Measurements from ENCODE around the gene UROC1.

Gene UROC1

GRCh38 chr3:126464997-126465396, 52.6 kb downstream of the UROC1 start:
- DNase-seq (ENCODE audit: low read depth in 3 of 3, low spot score in 1 of 3) = no peak

GRCh38 chr3:126464494-126464893, 53.1 kb downstream of the UROC1 start:
- DNase-seq (ENCODE audit: low read depth in 3 of 3, low spot score in 1 of 3) = no peak

- no peak for DNase-seq (ENCODE audit: low read depth in 3 of 3, low spot score in 1 of 3)
Measured at GRCh38 chr3:126464093-126464492, 53.5 kb downstream of the UROC1 start.

- DNase-seq (ENCODE audit: low read depth in 3 of 3, low spot score in 1 of 3) = no peak
Measured at GRCh38 chr3:126463521-126463920, 54.1 kb downstream of the UROC1 start.

GRCh38 chr3:126461450-126462070, 56.0 kb downstream of the UROC1 start:
- DNase-seq (ENCODE audit: low read depth in 3 of 3, low spot score in 1 of 3) = no peak

GRCh38 chr3:126460381-126460780, 57.2 kb downstream of the UROC1 start:
- no peak for DNase-seq (ENCODE audit: low read depth in 3 of 3, low spot score in 1 of 3)

- DNase-seq (ENCODE audit: low read depth in 3 of 3, low spot score in 1 of 3) = no peak
Measured at GRCh38 chr3:126459763-126460127, 57.8 kb downstream of the UROC1 start.

- DNase-seq (ENCODE audit: low read depth in 3 of 3, low spot score in 1 of 3) = no peak
Measured at GRCh38 chr3:126459111-126459762, 58.3 kb downstream of the UROC1 start.

GRCh38 chr3:126456766-126457388, 60.7 kb downstream of the UROC1 start:
- DNase-seq (ENCODE audit: low read depth in 3 of 3, low spot score in 1 of 3) = no peak

GRCh38 chr3:126456211-126456610, 61.4 kb downstream of the UROC1 start:
- no peak for DNase-seq (ENCODE audit: low read depth in 3 of 3, low spot score in 1 of 3)

- DNase-seq (ENCODE audit: low read depth in 3 of 3, low spot score in 1 of 3) = no peak
Measured at GRCh38 chr3:126454437-126455198, 63.0 kb downstream of the UROC1 start.

- DNase-seq (ENCODE audit: low read depth in 3 of 3, low spot score in 1 of 3) = no peak
Measured at GRCh38 chr3:126454025-126454424, 63.5 kb downstream of the UROC1 start.

GRCh38 chr3:126452213-126452612, 65.4 kb downstream of the UROC1 start:
- no peak for DNase-seq (ENCODE audit: low read depth in 3 of 3, low spot score in 1 of 3)

- no peak for DNase-seq (ENCODE audit: low read depth in 3 of 3, low spot score in 1 of 3)
Measured at GRCh38 chr3:126451511-126451910, 66.1 kb downstream of the UROC1 start.

GRCh38 chr3:126450744-126451143, 66.8 kb downstream of the UROC1 start:
- no peak for DNase-seq (ENCODE audit: low read depth in 3 of 3, low spot score in 1 of 3)

- no peak for DNase-seq (ENCODE audit: low read depth in 3 of 3, low spot score in 1 of 3)
Measured at GRCh38 chr3:126450219-126450618, 67.4 kb downstream of the UROC1 start.

GRCh38 chr3:126449621-126450051, 67.9 kb downstream of the UROC1 start:
- no peak for DNase-seq (ENCODE audit: low read depth in 3 of 3, low spot score in 1 of 3)

GRCh38 chr3:126448893-126449180, 68.7 kb downstream of the UROC1 start:
- no peak for DNase-seq (ENCODE audit: low read depth in 3 of 3, low spot score in 1 of 3)

- DNase-seq (ENCODE audit: low read depth in 3 of 3, low spot score in 1 of 3) = no peak
Measured at GRCh38 chr3:126448136-126448892, 69.3 kb downstream of the UROC1 start.

- no peak for DNase-seq (ENCODE audit: low read depth in 3 of 3, low spot score in 1 of 3)
Measured at GRCh38 chr3:126447456-126448106, 70.0 kb downstream of the UROC1 start.

- DNase-seq (ENCODE audit: low read depth in 3 of 3, low spot score in 1 of 3) = no peak
Measured at GRCh38 chr3:126446791-126447190, 70.8 kb downstream of the UROC1 start.
